ENCODE data around the gene NDUFB11. TPM values are rescaled to one million over a fixed set of nuclear protein-coding genes. Genes with fewer than 3 reads are reported as not detected.
A peak's percentile ranks its signal among the peaks of the same experiment; 100 is the strongest.

NDUFB11 gene
- total RNA-seq, 1 donor = 43.1 TPM

DNA sequence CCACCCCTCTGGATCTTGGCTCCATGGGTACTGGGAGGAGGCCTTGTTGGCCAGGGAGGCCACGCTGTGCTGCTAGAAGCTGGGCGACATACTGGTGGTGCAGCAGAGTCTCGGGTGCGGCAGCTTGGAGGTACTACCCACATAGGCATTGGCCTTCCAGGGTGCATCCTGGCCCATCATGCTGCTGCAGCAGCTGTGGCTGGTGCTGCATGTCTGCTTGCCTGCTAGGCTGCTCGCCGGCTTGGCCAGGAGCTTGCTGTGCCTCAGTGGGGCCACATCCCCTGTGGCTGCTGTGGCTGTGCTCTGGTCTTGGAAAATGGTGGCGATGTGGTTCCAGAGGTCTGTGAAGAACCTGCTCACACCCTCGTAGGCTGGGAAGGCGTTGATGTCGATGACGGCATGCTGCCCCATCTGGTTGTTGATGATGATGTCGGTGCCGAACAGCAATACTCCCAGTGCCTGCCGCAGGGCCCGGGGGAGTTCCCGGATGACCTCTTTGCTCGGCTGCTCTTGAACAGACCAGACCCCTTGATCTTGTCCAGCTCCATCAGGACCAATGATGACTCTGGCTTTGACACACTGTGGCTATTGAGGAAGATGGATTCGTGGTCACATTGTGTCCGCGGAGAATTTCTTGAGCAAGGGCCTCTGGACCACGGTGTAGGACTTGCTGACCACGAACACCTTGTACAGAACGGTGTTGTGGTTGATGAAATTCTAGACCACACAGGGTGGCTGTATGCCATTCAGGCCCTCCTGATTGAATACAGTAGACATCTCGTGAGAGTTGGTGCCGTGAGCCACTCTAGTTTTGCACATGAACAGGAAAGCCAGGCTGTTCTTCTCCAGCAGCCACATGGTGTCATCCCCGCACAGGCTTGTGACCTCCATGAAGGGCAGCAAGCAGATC lies 12.4 kb upstream of the NDUFB11 start:
- Histone ChIP-seq H2AFZ (ENCODE audit: low read length) (no peak overlapping the region), H3K27me3 (ENCODE audit: insufficient read depth, low read length) (peaks cover 4% of the 10 kb centered on the region), H3K36me3 (ENCODE audit: insufficient read depth, low read length) (peaks cover 8% of the 10 kb centered on the region), H3K79me2 (ENCODE audit: insufficient read depth, low read length) (peaks cover 86% of the 10 kb centered on the region), H3K4me3 (ENCODE audit: insufficient read depth, low read length) (no peak overlapping the region), H4K20me1 (ENCODE audit: insufficient read depth, low read length) (peaks cover 15% of the 10 kb centered on the region), H3K9me3 (ENCODE audit: low read depth, low read length) (no peaks in the 10 kb centered on the region), H3K27ac (ENCODE audit: low read depth, low read length) (no peak overlapping the region), H3K4me1 (ENCODE audit: insufficient read depth, low read length) (no peaks in the 10 kb centered on the region), H3K4me2 (ENCODE audit: insufficient read depth, low read length) (no peak overlapping the region)
- DNase-seq (ENCODE audit: insufficient read length, low spot score, missing footprints) = peak; percentile 29
- no peak for TF ChIP-seq CTCF (IDR thresholded peaks at IDR 0.05; ENCODE audit: extremely low read depth, low read depth, low read length)

DNA sequence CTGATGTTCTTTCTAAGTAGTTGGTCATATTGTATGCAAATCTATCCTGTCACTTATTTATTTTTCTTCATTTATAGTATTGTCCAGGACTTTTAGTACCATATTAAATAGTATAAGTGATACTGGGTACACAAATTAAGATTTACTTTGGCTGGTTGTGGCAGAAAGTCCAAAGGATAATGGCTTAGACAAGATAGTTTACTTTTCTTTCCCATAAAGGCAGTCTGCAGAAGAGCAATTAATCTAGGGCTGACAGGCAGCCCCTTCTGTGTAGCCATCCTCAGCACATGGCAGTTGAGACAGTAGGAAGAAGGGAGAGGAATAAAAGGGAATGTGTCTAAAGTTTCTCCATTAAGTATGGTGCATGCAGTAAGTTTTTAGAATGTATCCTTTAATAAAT lies 6.9 kb upstream of the NDUFB11 start:
- Histone ChIP-seq H3K4me1 (ENCODE audit: insufficient read depth, low read length) (no peaks in the 10 kb centered on the region), H3K36me3 (ENCODE audit: insufficient read depth, low read length) (peaks cover under 1% of the 10 kb centered on the region), H3K79me2 (ENCODE audit: insufficient read depth, low read length) (peaks cover 84% of the 10 kb centered on the region), H3K4me2 (ENCODE audit: insufficient read depth, low read length) (no peak overlapping the region), H2AFZ (ENCODE audit: low read length) (no peak overlapping the region), H3K4me3 (ENCODE audit: insufficient read depth, low read length) (no peak overlapping the region), H3K9me3 (ENCODE audit: low read depth, low read length) (no peaks in the 10 kb centered on the region), H3K27me3 (ENCODE audit: insufficient read depth, low read length) (no peaks in the 10 kb centered on the region), H3K27ac (ENCODE audit: low read depth, low read length) (no peak overlapping the region), H4K20me1 (ENCODE audit: insufficient read depth, low read length) (peaks cover 26% of the 10 kb centered on the region)
- no peak for TF ChIP-seq CTCF (IDR thresholded peaks at IDR 0.05; ENCODE audit: extremely low read depth, low read depth, low read length)
- DNase-seq (ENCODE audit: insufficient read length, low spot score, missing footprints) = no peak

DNA sequence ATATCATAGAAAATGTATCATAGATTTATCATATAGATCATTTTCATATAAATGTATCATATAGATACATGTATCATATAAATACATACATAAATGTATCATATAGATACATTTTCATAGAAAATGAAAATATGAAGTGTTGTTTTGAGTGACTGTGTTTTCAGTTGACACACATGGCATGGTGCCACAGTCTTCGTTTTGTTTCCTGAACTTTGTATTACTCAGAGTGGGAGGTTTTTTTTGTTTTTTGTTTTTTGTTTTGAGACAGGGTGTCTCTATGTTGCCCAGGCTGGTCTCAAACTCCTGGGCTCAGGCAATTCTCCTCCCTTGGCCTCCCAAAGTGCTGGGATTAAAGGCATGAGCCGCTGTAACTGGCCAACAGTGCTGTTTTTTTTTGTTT lies 4.4 kb upstream of the NDUFB11 start:
- H3K27ac ChIP-seq (ENCODE audit: low read depth, low read length) = no peak overlapping the region
- H3K79me2 ChIP-seq (ENCODE audit: insufficient read depth, low read length) = peaks cover 84% of the 10 kb centered on the region
- no peak for DNase-seq (ENCODE audit: insufficient read length, low spot score, missing footprints)
- no peaks in the 10 kb centered on the region for H3K4me1 ChIP-seq (ENCODE audit: insufficient read depth, low read length)
- H4K20me1 ChIP-seq (ENCODE audit: insufficient read depth, low read length) = peaks cover 29% of the 10 kb centered on the region
- no peaks in the 10 kb centered on the region for H3K27me3 ChIP-seq (ENCODE audit: insufficient read depth, low read length)
- no peaks in the 10 kb centered on the region for H3K9me3 ChIP-seq (ENCODE audit: low read depth, low read length)
- H2AFZ ChIP-seq (ENCODE audit: low read length) = no peak overlapping the region
- TF ChIP-seq CTCF (IDR thresholded peaks at IDR 0.05; ENCODE audit: extremely low read depth, low read depth, low read length) = no peak
- no peaks in the 10 kb centered on the region for H3K36me3 ChIP-seq (ENCODE audit: insufficient read depth, low read length)
- H3K4me3 ChIP-seq (ENCODE audit: insufficient read depth, low read length) = no peak overlapping the region
- no peak overlapping the region for H3K4me2 ChIP-seq (ENCODE audit: insufficient read depth, low read length)
